Measurements from ENCODE around the gene NSD2.

Gene NSD2

GRCh38 chr4:1866189-1866661, 5.0 kb upstream of the NSD2 start:
- no peak for DNase-seq

GRCh38 chr4:1868293-1868692, 2.9 kb upstream of the NSD2 start:
- DNase-seq, result no peak

GRCh38 chr4:1868912-1869311, 2.3 kb upstream of the NSD2 start:
- DNase-seq, result no peak

GRCh38 chr4:1869530-1870327, 1.5 kb upstream of the NSD2 start:
- DNase-seq, result no peak

GRCh38 chr4:1870328-1870577, 940 bp upstream of the NSD2 start:
- peak; percentile 52 to 70 for DNase-seq

GRCh38 chr4:1871471-1872021, 353 bp downstream of the NSD2 start:
- DNase-seq, result no peak

- DNase-seq, result no peak
Measured at GRCh38 chr4:1872870-1873269, 1.7 kb downstream of the NSD2 start.

- DNase-seq, result no peak
Measured at GRCh38 chr4:1873291-1873690, 2.1 kb downstream of the NSD2 start.

GRCh38 chr4:1873776-1874175, 2.6 kb downstream of the NSD2 start:
- no peak for DNase-seq

- no peak for DNase-seq
Measured at GRCh38 chr4:1874201-1874600, 3.0 kb downstream of the NSD2 start.

GRCh38 chr4:1879485-1879884, 8.3 kb downstream of the NSD2 start:
- DNase-seq, result peak in 1 of 2 donors; percentile 36

- no peak for DNase-seq
Measured at GRCh38 chr4:1880332-1880731, 9.1 kb downstream of the NSD2 start.

- DNase-seq, result no peak
Measured at GRCh38 chr4:1882850-1883271, 11.7 kb downstream of the NSD2 start.

GRCh38 chr4:1883583-1883982, 12.4 kb downstream of the NSD2 start:
- DNase-seq, result no peak

GRCh38 chr4:1885414-1885813, 14.2 kb downstream of the NSD2 start:
- DNase-seq, result no peak

- DNase-seq, result peak; percentile 47 to 65
Measured at GRCh38 chr4:1887052-1887451, 15.9 kb downstream of the NSD2 start.

- DNase-seq, result peak; percentile 67 to 80
Measured at GRCh38 chr4:1890979-1891570, 19.9 kb downstream of the NSD2 start.

GRCh38 chr4:1895971-1896657, 24.9 kb downstream of the NSD2 start:
- no peak for DNase-seq

- no peak for DNase-seq
Measured at GRCh38 chr4:1896658-1896991, 25.4 kb downstream of the NSD2 start.

GRCh38 chr4:1898007-1898406, 26.8 kb downstream of the NSD2 start:
- DNase-seq, result no peak

GRCh38 chr4:1898681-1899080, 27.5 kb downstream of the NSD2 start:
- no peak for DNase-seq

- DNase-seq, result peak; percentile 45 to 91
Measured at GRCh38 chr4:1899149-1900086, 28.2 kb downstream of the NSD2 start.

- DNase-seq, result no peak
Measured at GRCh38 chr4:1900087-1900433, 28.9 kb downstream of the NSD2 start.
